Heart right ventricle (tissue), 16 donors: Measurements from ENCODE around the gene MYO1E. TPM values are rescaled to one million over a fixed set of nuclear protein-coding genes. Genes with fewer than 3 reads are reported as not detected.

ENCODE experiments used
- ATAC-seq, 8 donors: fragments of 200-7000 bp; cut with Tn5 transposase; one replicate each; pipeline ENCODE4 v1.9.1; 2020; ENCODE audit warnings: mild to moderate bottlenecking in 8 of 8, moderate library complexity in 8 of 8, moderate number of reproducible peaks in 1 of 8
- DNase-seq, 2 donors: peaks; one replicate each; pipeline ENCODE4 v3.0.0-alpha.2; 2020
- H3K27ac ChIP-seq, 10 donors: fragments of 200-600 bp; sonication (generic) in 2 of 10; one replicate each; pipeline versions ENCODE4 v1.5.0 to v1.8.0; 2020 to 2022; ENCODE audit warnings: mild to moderate bottlenecking in 3 of 10
- H3K27me3 ChIP-seq, 7 donors: fragments of 200-600 bp; one replicate each; pipeline ENCODE4 v1.8.0; 2021 to 2022; ENCODE audit warnings: mild to moderate bottlenecking in 2 of 7
- H3K36me3 ChIP-seq, 9 donors: fragments of 200-600 bp; sonication (generic) in 1 of 9; one replicate each; pipeline versions ENCODE4 v1.5.0 to v1.8.0; 2020 to 2022; ENCODE audit warnings: mild to moderate bottlenecking in 2 of 9
- H3K4me1 ChIP-seq, 9 donors: fragments of 200-600 bp; sonication (generic) in 1 of 9; one replicate each; pipeline versions ENCODE4 v1.5.0 to v1.8.0; 2020 to 2022; ENCODE audit warnings: mild to moderate bottlenecking in 4 of 9
- H3K4me3 ChIP-seq, 10 donors: fragments of 200-600 bp; sonication (generic) in 2 of 10; one replicate each; pipeline versions ENCODE4 v1.5.0 to v1.8.0; 2020 to 2022; ENCODE audit warnings: mild to moderate bottlenecking in 7 of 10, moderate library complexity in 2 of 10
- H3K9me3 ChIP-seq, 11 donors: fragments of 200-600 bp in 10 of 11; sonication (generic) in 2 of 11; one replicate each; pipeline versions ENCODE4 v1.5.0 to v1.8.0; 2013 to 2022; ENCODE audit warnings: mild to moderate bottlenecking in 2 of 11, control low read depth in 1 of 11, moderate library complexity in 1 of 11
- CTCF ChIP-seq, 9 donors: fragments of 200-600 bp; sonication (generic) in 2 of 9; IDR thresholded peaks; one replicate each; pipeline versions ENCODE4 v1.5.0 to v1.8.0; 2021 to 2022; ENCODE audit warnings: antibody characterized with exemption in 9 of 9, mild to moderate bottlenecking in 5 of 9, moderate library complexity in 1 of 9
- WGBS, 2 donors: extraction: QIAGEN DNeasy Blood & Tissue Kit; methylation state at CpG; one replicate each; pipeline ENCODE4 v1.1.7; 2013; ENCODE audit warnings: inconsistent platforms in 1 of 2; 5-methylcytosine and 5-hydroxymethylcytosine counted together
- intact Hi-C, 10 donors: fragments of 100-400 bp; cut with DNase I; formaldehyde crosslinking; loops; one replicate each; pipeline versions ENCODE4 v1.11.1 to v1.14.2; 2022
- polyA plus RNA-seq, 2 donors: library from polyadenylated mRNA; stranded (reverse); fragments of 200-250 nt; gene quantifications; one replicate each; pipeline ENCODE4 v1.2.3, GENCODE V29; 2013
- total RNA-seq, 10 donors: library from RNA; stranded (reverse); fragmentation: NEBNext Ultra II Directional in 3 of 10; extraction: Animal tissue kit (Norgen Biotek cat#: 25700) in 3 of 10; gene quantifications; one replicate each; pipeline versions ENCODE4 v1.2.1 to v1.2.4, GENCODE V29; 2021 to 2023
- donor health status: Arrhythmogenic right ventricular cardiomyopathy.
- donor health status: ischemic (EF 13 %, LVEDD 7.1; RV severe dilation, severe dysfunction).
- donor health status: healthy with polysubstance abuse.
- donor health status: DM: no; HTN: yes; CAD: no.
- donor health status: DM: no; HTN: no; CAD: no.
- donor health status: ischemic (EF 25% LVEDD 6.9; RV normal size, moderate dysfunction).
- donor health status: ischemic (EF 25% LVEDD 5.7; RV mildly dilated, moderate dysfunction).
- donor health status: healthy.
- donor health status: DM: yes; HTN: yes; CAD: no.
- donor health status: Ischemic cardiomyopathy.
- donor health status: ischemic (EF 35%, LVEDD 5.7; RV mildly dilated, moderate dysfunction).
- donor health status: nonischemic (EF 11% LVEDD 7.7; RV severe dilation, severe dysfunction).
- donor health status: DM: yes; HTN: yes; CAD: no.
- donor health status: PGD.
- donor health status: ischemic (EF 29% LVEDD 5.4; RV normal size, mild dysfunction).
- donor health status: nonischemic (EF 23%, LVEDD 6.1; RV moderate dilation, normal function).

The MYO1E gene
- total and polyA plus RNA-seq, 12 donors, result 9.3 to 75.3 (median 27.4) TPM

- DNase-seq, result no peak
- 74 to 82% methylated on average over 2 of the region's 2 CpGs for WGBS, 2 donors
- intact Hi-C loops, result no loop called here
- Histone ChIP-seq H3K27ac (no peak overlapping the region), H3K36me3 (peaks cover 0 to 97% (median 16%) of the 10 kb centered on the region in 9 donors), H3K4me3 (no peak overlapping the region), H3K4me1 (peaks cover 0 to 16% (median 0%) of the 10 kb centered on the region in 9 donors), H3K27me3 (no peaks in the 10 kb centered on the region), H3K9me3 (peaks cover 0 to 20% (median 10%) of the 10 kb centered on the region in 11 donors)
- peak in 1 of 9 donors; percentile 24 for TF ChIP-seq CTCF (IDR thresholded peaks at IDR 0.05)
- ATAC-seq, result no peak
These were observed 186.9 kb downstream of the MYO1E start for GRCh38 chr15:59185725-59186124.

GRCh38 chr15:59180945-59181600 is 191.6 kb downstream of the MYO1E start:
- H3K27ac ChIP-seq, result peak overlapping the region in 1 of 10 donors; percentile 5
- intact Hi-C loops, result no loop called here
- no peak overlapping the region for H3K4me3 ChIP-seq
- H3K36me3 ChIP-seq, result peaks cover 0 to 93% (median 9%) of the 10 kb centered on the region in 9 donors
- no peak for DNase-seq
- peaks cover 0 to 20% (median 10%) of the 10 kb centered on the region in 11 donors for H3K9me3 ChIP-seq
- no peak for ATAC-seq
- whole genome bisulfite sequencing, 2 donors, result 35 to 39% methylated on average over 5 of the region's 5 CpGs
- TF ChIP-seq CTCF (IDR thresholded peaks at IDR 0.05), result no peak
- H3K4me1 ChIP-seq, result peaks cover 0 to 41% (median 0%) of the 10 kb centered on the region in 9 donors
- no peaks in the 10 kb centered on the region for H3K27me3 ChIP-seq

GRCh38 chr15:59179717-59180116 is 193.0 kb downstream of the MYO1E start:
- Histone ChIP-seq H3K36me3 (peaks cover 0 to 85% (median 9%) of the 10 kb centered on the region in 9 donors), H3K4me3 (no peak overlapping the region), H3K4me1 (peaks cover 0 to 48% (median 11%) of the 10 kb centered on the region in 9 donors), H3K9me3 (peaks cover 0 to 20% (median 10%) of the 10 kb centered on the region in 11 donors), H3K27me3 (no peaks in the 10 kb centered on the region), H3K27ac (no peak overlapping the region)
- WGBS, 2 donors, result 92 to 93% methylated on average over 5 of the region's 5 CpGs
- ATAC-seq (no peak), DNase-seq (no peak)
- no peak for TF ChIP-seq CTCF (IDR thresholded peaks at IDR 0.05)
- intact Hi-C loops, result loop anchor here in 8 of 10 donors (5.0 to 10.0 kb wide), 3 partner anchors 43 to 315 kb away; no protein-coding TSS in a partner anchor

- no peaks in the 10 kb centered on the region for H3K27me3 ChIP-seq
- TF ChIP-seq CTCF (IDR thresholded peaks at IDR 0.05), result no peak
- H3K9me3 ChIP-seq, result peaks cover 0 to 20% (median 10%) of the 10 kb centered on the region in 11 donors
- H3K4me3 ChIP-seq, result no peak overlapping the region
- ATAC-seq (no peak), DNase-seq (no peak)
- WGBS, 2 donors, result 95 to 96% methylated on average over 16 of the region's 16 CpGs
- peaks cover 0 to 85% (median 12%) of the 10 kb centered on the region in 9 donors for H3K36me3 ChIP-seq
- H3K27ac ChIP-seq, result peak overlapping the region in 1 of 10 donors; percentile 75
- intact Hi-C loops, result loop anchor here in 8 of 10 donors (5.0 to 10.0 kb wide), 3 partner anchors 44 to 317 kb away; no protein-coding TSS in a partner anchor
- H3K4me1 ChIP-seq, result peaks cover 0 to 52% (median 11%) of the 10 kb centered on the region in 9 donors
These were observed 194.4 kb downstream of the MYO1E start for GRCh38 chr15:59178151-59178695.
